Activated effector memory CD4-positive, alpha-beta T cell treated with anti-CD3 and anti-CD28 coated beads, Interleukin-2, amount 50 U/mL, for 16 hours (primary cell): ENCODE measurements around the gene WASL.
"Not testable (repeated sequence)": the region's sequence is repeated elsewhere in the genome, so short reads cannot be mapped to it uniquely, and the experiment has no call there.

Experiments
- DNase-seq: peaks from one replicate; pipeline ENCODE4 v3.0.0-alpha.2; 2020

The WASL gene

DNA sequence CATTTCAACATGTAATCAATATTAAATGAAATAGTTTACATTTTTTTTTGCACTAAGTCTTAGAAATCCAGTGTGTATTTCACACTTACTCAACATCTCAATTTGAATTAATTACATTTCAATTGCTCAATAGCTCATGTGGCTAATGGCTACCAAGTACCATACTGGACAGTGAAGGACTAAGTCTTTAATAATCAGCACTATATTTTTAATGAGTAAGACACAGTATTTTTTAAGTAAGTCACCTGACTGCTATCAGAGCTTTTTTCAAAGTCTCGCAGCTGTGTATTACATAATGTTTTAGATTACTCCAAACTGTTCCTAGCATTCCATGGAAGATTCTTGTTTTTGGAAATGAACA, 19.6 kb downstream of the WASL start:
- no peak for DNase-seq

DNA sequence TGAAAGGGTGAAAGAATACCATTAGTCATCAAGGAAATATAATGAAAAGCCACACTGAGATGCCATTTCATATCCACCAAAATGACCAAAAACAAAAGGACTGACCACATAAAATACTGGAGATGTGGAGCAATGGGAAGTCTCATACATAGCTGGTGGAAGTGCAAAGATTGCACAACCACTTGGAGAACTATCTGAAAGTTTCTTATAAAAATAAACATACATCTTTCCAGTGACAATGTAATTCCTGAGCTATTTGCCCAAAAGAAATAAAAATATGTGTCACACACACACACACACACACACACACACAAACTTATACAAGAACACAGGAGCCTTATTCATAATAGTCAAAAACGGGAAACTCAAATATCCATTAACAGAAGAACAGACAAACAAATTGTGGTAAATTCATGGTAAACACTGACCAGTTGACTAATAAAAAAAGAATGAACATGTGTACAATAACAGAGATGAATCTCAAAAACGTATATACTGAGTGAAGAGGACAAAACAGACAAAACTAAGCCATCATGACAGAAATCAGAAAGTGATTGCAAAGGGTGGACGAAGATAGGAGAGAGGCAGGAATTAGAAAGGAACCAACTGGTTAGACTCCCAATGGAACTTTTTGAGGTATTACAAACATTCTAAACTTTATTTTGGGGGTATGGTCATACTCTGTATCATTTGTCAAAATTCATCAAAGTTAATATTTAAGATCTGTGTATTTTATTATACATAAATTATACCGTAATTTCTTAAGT, 21.5 kb downstream of the WASL start:
- DNase-seq: no peak

DNA sequence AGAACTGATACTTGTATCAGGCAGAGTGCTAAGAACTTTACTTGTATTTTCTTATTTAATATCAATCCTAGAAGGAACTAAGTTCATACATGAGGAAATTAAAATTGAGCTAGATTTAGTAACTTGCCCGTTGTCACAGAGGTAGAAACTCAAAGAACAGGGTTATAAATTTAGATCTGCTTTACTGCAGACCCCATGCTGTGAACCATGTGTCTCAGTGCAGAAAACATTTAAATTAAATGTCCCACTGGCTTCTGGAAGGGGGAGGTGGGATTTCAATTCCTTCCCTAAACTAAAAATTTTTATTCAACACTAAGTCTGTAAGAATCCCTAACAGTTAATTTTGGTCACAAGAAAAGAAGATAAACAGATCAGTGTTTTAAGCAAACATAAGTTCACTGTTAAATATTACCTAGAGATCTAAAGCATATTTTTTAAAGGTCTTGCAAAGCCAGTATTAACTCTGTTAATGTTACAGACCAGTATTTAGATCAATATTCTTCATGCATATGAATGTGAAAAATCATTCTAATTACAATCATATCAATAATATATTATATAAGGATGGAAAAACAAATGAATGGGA, 23.1 kb downstream of the WASL start:
- no peak for DNase-seq

DNA sequence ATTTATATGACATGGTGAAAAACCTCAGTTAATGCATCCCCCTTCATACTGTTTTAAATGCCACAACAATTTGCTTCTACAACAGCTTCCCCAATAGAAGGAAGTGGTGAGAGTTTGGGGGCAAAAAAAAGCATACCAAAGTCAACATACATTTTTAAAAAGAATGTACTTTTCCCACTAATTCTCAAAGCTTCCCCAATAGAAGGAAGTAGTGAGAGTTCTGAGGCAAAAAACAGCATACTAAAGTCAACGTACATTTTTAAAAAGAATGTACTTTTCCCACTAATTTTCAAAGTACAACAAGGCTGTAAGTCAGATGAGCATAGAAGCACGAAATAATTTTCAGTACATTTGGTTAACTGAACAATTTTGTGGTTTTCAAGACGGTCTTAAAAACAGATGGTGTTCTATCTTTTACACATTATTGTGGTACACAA, 24.0 kb downstream of the WASL start:
- no peak for DNase-seq

DNA sequence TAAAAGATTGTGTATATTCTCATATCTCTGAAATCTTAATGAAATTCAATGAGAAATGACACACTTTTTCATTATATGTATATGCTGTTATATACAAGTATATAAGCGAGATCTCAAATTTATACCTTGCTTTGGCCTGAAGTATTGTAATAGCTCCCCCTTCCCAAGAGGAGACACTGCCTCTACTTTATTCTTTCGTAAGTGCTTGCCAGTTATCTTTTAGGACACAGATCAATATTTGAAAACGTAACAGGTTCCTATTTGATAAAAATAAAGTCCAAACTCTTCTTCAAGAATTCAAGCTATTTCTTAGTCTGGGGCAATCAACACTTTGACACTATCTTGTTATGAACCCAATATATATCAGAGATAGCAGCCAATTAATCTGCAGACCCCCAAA, 24.9 kb downstream of the WASL start:
- no peak for DNase-seq

DNA sequence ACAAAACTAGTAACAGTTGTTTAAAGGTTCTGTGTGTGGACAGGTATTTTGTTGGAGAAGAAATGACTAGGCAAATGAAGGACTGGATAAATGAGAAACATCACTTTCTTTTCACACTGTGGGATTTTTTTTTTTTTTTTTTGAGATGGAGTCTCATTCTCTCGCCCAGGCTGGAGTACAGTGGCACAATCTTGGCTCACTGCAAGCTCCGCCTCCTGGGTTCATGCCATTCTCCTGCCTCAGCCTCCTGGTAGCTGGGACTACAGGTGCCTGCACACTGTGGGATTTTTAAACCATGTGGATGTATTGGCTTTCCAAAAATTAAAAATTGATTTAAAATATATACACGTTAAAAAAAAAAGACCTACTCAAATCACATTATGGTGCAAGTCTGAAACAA, 28.3 kb downstream of the WASL start:
- DNase-seq: not testable (repeated sequence)

DNA sequence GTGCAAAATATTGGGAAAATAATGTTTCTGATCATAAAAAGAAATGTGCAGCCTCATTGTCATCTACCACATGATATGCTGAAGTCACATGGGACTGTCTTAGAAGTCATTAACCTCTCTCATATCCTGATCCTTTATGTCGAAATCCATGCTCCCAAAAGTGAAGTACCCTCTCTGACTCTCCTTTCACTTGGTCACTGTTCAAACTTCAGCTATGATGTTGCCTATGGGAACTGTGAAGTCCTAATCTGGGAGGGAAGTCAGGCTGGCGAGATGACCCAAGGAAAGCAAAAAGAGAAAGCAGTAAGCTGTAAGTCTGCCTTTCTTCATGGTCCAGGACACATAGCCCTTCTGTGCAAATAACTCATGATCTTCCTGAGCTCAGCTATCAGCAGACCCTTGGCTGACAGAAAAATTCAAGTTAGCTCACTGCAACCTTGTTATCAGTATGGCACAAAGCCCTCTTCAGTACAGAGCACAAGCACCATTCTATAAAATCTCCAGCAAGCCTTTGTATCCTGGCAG, 29.5 kb downstream of the WASL start:
- DNase-seq: no peak

DNA sequence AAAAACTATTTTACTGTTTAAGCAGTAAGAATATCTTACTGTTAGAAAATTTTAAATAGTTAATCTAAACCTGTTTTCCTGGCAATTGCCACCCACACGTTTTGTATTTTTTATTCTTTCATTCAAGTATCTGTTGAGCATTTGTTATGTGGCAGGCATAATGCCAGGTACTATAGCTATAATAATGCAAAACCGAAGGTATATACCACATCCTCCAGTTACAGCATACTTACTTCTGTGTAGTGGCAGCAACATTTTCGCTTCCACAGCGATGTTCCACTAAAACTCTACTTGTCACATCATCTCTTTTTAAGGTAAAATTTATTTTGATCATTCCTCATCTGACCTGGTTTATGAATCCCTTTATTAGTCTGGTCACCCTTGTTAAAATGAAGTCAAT, 30.0 kb downstream of the WASL start:
- no peak for DNase-seq

DNA sequence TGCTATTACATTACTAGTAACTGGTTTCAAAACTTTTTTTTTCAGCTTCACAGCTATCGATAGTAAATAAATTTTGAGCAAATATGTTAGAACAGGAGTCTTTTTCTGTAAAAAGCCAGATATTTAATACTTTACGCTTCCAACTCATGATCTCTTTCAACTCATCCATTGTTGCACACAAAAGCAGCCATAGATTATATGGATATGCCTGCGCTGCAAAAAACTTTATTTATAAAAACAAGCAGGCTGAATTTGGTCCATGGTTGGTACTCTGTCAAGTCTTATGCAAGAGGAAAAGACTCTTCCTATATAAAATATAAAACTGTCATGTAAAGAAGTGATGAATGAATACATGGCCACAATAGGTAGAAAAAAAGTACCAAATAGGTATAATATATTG, 31.1 kb downstream of the WASL start:
- no peak for DNase-seq

DNA sequence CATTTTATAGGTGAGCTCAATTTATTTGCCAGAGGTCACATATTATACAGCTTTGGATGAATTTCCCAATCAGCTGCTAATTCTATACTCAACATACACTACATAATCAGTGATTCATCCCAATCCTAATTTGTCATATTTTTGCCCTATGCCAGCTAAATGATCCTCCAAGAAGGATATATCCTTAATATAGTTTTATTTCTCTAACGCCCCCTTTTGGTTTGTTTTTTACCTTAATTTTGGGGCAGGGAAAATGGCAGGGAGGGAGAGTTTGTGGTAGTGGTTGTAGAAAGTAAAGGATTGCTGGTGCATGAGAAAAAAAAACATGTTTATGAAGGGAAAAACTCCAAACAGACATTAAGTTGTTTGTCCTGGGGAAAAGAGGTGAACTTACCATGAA, 31.9 kb downstream of the WASL start:
- DNase-seq: no peak

DNA sequence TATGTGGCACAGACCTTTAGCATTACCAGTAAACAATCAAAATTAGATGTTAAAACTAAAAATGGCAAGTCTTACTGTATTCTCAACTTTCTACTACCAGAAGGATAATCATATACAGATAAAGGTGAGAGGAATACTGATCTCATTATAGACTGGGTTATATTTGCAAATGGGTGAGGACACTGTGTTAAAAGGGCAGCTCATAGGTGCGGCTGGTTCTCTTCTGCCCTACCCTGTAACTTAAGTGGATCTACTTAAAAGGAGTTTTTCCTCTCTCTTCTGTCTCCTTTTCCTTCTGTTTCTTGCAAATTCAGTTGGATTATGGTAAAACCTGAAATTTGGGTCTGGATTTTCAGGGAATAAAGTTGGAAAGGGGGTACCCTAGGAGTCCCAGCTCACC, 33.0 kb downstream of the WASL start:
- no peak for DNase-seq

DNA sequence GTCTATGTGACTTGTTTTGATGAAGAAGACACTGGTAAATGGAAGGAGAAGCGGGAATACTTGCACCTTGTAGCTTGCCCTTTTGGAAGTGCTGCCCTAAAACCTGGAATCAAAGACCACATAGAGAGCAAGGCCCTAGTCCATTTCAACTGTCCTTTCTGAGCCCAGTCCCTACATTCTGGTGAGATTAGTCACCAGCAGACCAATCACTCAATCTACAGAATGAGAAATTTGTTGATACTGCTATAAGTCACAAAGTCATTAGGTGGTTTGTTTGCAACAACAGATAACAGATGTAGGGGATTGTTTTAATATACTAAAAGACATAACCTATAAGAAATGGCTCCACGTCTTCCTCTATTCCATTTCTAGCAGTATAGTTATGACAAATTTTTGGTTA, 33.6 kb downstream of the WASL start:
- DNase-seq: no peak

DNA sequence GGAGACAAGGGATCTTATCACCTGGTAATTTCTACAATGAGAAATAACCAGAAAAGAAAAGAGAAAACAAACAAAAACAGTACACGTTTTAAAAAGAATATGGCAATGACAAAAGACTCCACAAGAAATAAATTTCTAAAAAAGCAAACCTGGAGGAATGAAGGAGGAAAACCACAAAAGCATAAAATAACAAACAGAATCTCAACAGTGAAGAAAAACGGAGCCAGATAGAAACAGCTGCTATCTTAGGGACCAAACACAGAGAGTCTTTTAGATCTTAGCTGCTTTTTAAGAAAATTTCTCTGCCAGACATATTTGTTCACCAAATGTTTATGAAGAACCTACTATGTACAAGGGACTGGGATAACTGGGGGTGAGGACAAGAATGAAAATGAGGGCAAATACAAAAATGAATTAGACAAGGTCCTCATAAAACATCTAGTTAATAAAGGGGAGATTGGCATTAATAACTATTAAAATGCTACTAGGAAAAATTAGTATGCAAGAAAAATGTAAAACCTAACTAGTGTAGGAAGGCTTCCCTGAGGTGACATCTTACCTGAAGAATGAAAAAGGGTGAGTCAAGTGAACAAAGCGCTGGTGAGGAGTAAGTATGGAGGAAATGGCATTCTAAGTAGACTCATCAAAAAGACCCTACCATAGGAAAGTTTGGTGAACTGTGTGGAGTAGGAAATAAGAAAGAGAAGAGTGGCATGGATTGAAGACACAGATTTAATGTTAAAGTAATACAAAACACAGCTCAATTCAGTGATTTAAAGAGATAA, 34.3 kb downstream of the WASL start:
- no peak for DNase-seq

DNA sequence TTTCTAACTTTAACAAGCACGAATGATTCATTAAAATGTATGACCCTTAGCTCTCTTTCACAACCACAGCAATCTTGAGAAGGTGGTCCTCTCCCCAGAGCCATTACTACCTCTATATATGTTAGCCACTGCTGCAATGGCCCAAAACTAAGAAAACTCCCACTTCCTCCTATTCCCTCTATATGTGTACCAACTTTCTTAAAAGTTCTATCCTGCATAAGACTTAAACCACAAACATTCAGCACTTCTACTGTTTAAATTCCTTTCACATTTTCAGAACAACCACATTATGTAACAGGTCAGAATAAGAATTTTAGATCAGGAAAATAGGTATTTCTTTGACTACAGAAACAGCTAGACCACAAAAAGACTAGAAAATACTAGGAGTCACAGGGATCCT, 36.2 kb downstream of the WASL start:
- no peak for DNase-seq

DNA sequence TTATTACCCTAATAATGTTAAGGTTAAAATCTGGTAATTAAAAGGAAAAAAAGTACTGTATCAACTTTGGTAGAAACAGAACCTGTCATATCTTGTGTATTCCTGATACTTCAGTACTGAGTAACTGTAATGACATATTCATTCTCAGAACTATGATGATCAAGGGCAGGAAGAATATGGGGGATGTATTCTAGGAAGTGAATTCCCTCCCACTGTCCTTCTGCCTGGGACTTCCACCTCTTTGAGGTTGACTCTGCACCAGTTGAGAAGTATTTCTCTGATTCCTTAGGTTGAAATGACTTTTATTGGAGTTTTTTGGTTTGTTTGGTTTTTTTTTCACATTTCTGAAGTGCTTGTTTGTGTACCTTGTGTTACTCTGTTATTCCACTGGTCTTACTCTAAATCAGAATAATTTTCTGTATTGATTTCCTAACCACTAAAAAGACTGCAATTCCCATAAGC, 36.9 kb downstream of the WASL start:
- no peak for DNase-seq

DNA sequence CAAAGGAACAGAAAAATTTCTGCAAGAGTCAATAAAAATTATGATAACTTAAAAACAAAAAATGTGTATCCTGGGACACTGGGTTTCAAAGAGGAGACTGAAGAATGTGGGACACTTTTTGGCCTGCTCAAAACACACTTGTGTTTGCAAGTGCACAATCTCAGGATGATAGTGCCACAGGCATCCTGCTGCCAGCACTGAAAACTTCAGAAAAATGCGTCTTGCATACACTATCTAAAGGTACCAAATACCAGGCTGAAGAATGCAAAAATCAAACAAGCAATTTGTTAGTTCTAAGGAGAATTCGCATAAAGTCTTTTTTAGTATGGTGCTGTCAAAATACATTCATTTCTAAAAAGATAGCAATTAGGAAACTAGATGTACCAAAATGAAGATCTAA, 38.1 kb downstream of the WASL start:
- no peak for DNase-seq

DNA sequence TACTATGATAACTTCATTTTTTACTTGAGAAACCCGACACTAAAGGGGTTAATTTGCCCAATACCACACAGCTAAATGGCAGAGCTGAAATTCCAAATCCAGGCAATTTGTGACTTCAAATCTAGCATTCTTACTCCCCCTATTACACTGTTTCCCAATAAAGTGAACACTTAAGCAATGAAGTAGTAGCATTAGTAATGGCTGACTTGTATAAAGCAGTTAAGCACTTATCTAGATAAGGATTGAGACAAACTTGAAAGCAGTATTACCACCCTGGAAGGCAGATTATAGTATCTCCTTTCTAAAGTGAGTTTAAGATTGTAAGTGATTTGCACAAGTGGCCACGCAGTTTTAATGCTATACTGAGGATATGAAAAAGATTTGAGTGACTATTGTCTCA, 39.3 kb downstream of the WASL start:
- DNase-seq: no peak

DNA sequence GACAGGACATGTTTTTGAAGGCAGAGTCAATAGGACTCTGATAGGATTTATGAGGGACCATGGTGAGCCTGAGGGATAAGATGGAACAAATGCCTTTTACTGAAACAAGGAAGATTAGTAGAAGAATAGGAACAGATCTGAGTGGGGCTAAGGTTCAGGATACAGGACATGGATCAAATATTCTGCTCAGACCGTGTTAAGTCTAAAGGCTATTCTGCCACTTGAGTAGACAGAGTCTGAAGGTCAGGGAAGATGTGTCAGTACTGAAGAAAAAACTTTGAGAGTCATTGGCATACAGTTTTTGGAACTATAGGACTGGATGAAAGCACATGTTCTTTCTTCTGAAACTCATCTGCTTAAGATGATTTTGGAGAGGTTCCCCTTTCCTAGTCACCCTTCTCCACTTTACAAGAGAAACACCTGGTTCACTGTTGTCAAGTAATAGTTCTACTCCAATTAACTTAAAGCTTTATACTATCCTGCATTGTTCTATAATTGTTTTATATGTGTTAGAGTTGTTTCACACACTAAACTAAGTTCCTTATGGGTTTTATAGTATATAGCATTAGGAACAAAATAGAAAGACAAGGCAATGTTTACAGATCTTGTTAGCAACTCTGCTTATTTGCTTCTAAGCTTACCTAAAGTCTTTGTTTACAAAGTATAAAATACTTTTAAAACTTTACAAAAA, 43.4 kb downstream of the WASL start:
- DNase-seq: no peak

DNA sequence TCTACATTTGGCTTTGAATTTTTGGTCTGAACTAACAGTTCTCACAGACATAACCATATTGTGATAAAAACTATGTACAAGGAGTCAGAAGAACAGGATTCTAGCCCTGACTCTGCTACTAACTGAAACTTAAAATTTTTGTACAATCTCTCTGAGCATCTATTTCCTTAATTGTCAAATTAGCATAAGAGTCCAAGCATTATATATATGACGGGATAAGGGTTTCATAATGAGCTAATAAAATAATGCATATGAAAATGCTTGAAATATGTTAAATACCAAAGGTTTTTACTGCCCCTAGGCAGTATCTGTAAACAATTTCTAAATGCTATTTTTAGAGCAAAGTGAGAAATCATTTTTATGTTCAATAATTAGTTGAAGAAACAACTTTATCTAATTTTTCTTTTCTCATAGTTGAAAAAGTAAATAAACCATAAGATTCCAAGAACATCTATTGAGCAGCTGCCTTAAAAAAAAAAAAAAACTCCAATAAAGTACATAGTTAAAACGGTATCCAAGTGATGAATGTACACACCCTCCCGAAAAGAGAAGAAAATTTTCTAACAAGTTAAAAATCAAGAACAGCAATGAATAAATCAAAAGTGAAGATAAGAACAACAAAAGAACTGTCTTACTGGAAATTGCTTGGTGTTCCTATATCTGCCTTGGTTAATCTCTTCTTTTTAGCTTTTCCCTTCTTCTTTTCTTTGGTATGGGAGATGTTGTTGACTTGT, 52.7 kb downstream of the WASL start:
- DNase-seq: no peak

DNA sequence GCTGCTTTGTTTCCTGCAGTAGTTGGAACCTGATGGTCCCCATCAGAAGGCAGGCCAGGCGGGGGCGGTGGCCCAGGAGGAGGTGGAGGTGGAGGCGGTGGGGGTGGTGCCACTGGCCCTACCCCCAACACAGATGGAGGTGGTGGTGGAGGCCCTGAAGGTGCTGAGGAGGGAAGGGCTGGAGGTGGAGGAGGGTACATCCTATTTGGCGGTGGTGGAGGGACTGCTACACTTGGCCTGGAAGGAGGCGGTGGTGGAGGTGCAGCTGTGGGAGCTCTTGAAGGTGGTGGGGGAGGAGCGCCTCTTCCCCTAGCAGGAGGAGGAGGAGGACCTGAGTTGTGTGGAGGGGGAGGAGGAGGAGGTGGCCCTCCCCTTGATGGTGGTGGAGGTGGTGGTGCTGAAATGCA, 56.3 kb downstream of the WASL start:
- DNase-seq: no peak

DNA sequence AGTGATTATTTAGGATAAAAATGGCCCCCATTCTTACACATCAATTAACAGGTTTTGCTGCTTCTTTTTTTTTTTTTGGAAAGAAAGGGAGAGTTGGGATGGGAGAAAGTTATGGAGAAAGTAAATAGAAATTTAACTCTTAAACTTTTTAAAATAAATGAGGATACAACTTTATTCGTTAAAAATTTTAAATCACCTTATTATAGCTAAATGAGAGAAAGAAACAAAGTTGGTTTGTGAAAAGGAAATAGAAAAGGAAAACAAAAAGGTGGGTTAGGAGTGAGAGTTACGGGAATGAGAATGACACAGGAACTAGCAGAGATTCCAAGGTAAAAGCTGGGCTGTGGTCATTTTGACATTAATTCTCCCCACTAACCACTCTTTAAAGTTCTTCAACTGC, 58.3 kb downstream of the WASL start:
- DNase-seq: no peak

DNA sequence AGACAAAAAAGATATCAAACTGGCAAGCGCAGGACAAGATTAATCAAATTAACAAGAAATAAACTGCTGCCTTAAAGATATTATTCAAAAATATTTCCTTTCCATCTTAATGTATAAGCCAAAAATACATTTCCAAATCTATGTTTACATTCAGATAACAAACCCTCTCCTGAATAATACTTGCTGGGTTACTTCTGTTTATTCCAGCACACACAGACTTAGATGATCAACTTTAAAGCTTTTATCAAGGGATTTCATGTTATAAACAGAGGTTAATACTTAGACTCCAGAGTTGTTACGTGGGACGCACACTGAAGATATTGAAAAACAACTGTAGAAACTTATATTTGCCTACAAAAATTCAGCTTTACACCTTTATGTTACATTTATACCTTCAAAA, 59.6 kb downstream of the WASL start:
- DNase-seq: no peak

DNA sequence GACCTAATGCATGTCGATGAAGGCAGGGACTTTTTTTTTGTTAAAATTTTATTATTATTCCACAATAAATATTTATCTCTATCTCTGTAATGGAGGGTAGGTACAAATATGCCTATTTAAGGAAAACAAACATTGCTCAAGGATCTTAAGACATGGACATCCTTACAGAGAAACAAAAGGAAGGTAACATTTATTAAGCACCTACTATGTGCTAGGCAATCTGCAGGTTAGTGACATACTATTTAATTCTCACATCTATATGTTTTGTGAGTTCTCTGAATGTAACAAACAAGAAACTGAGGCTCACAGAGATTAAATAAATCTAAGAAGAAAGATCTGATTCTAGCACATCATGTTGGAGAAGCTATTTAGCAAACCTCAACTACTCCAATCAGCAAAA, 61.1 kb downstream of the WASL start:
- no peak for DNase-seq
